Suppressor macrophage treated with lipopolysaccharide for 4 hours (primary cell): ENCODE results near the gene GUK1.
"Not testable (repeated sequence)": the region's sequence is repeated elsewhere in the genome, so short reads cannot be mapped to it uniquely, and the experiment has no call there.

Experiments
- DNase-seq: peaks from one replicate; pipeline ENCODE4 v3.0.0-alpha.2; 2020

The GUK1 gene

DNA sequence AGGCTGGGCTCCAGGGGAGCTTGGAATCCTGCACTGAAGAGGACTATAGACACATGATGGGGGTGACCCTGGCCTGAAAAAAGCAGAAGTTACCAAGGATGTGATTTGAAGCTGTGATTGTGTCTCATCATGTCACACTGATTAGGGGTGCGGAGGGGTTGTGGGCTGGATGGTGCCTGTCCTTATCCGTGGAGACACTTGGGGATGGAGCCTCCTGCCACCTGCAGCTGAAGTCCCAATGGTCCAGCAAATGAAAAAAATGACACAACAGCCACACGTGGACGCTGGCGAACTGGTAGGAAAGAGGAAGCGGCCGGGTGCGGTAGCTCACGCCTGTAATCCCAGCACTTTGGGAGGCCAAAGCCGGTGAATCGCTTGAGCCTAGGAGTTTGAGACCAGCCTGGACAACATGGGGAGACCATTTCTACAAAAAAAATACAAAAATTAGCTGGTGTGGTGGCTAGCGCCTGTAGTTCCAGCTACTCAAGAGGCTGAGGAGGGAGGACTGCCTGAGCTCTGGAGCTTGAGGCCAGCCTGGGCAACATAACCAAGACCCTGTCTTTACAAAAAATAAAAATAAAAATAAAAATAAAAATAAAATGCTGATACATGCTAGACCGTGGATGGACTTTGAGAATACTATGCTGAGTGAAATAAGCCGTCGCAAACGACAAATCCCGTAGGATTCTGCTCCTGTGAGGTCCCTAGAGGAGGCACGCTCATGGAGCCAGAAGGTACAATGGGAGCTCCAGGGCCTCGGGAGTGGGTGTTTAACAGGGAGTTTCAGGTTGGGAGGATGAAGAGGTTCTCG lies 24.7 kb downstream of the GUK1 start:
- DNase-seq = peak; percentile 55

GRCh38 chr1:228165372-228166169 lies 25.5 kb downstream of the GUK1 start, which contains the start of gene IBA57:
Gene IBA57, plus strand, starts transcription at chr1:228165804. Its CDS starts 13 bp downstream, at chr1:228165817.
- peak; percentile 100 for DNase-seq

DNA sequence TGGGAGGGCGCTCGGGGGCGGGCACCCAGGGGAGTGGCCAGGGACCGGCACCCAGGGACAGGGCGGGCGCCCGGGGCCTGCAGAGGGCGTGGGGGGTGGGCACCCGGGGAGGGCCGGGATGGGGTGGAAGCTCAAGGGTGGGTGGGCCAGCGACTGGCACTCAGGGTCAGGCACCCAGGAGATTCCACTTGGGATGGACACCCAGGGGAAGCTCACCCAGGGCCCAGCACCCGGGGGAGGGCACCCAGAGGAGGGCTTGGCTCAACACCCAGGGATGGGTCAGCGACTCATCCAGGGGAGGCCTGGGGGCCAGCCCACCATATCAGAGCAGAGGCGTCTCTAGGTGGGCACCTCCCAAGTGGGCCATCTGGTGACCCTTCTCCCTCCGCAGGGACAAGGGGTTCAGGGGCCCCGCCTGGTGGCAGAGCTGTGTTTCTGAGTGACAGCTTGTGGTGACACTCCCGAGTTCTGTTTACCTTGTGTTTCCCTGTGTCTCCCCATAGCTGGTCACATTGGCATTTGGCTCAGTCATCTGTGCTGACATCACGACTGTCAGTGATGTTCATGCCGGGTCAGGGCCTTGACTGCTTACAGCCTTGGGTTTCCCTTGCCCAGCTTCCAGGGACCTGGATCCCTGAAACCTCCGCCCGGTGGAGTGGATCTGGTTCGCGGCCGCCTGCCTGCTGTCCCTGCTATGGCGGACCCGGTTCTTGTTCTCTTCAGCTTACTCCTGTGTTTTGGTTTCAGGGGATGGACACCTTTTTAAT lies 26.3 kb downstream of the GUK1 start:
- DNase-seq = peak; percentile 80

GRCh38 chr1:228168563-228169270 lies 28.6 kb downstream of the GUK1 start:
- peak; percentile 17 for DNase-seq

DNA sequence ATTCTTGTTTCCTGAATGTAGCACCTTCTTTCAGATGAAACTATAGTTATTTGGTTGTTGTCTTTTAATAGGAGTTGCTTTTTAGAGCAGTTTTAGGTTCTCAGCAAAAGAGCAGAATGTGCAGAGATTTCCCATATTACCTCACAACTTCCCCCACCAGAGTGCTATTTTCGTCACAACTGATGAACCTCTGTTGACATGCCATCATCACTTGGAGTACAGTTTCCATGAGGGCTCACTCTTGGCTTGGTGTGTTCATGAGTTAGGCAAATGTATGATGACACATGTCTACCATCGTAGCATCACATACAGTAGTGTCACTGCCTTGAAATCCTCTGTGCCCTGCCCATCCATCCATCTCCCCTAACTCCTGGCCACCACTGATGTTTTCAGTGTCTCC lies 29.3 kb downstream of the GUK1 start:
- DNase-seq = peak; percentile 54

DNA sequence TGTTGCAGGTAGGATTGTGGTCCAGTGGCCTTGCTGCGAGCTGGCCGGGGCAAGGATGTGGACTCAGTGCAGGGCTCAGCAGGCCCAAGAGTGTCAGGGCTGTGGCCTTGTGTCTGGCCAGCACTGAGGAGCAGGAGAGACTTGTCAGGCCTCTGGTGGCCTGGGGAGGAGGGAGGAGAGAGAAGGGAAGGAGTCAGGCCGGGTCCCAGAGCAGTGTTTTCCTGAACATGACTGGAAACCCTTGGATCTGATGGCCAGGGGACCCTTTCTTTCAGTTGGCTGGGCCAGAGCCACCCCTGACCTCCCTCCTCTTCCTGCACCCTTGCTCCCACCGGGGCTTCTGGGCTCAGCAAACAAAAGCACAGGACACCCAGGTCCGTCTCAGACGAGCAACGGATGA lies 30.6 kb downstream of the GUK1 start:
- no peak for DNase-seq

DNA sequence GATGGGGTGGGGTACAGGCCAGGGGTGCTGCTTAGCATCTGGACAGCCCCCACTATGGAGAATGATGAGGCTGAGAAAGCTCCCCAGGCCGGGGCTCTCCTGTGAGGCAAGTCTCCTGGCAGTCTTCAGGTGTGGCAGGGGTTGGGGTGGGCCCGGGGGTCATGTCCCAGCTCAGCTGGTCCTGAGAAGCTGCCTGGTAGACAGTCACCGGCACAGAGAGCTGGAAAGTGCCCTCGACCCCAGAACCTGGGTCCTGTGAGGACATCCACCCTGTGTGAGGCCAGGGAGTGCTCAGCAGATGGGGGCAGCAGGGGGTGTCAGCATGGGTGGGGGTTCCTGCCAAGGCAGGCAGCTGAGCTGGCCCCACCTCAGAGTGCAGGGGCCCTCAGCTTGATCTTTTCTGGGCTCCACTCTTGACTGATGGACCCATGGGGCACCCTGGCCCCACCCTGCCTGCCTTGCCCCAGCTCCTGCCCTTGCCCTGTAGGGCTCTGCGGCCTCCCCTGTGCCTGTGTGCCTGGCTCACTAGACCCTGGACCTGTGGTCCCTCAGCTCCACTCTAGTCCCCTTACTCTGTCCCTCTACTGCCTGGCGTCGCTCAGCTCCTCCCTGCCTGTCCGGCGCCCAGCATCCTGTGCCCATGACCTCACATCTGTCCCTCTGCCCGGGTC lies 31.3 kb downstream of the GUK1 start:
- no peak for DNase-seq

- no peak for DNase-seq
Observed at GRCh38 chr1:228172591-228173527, 32.8 kb downstream of the GUK1 start.

DNA sequence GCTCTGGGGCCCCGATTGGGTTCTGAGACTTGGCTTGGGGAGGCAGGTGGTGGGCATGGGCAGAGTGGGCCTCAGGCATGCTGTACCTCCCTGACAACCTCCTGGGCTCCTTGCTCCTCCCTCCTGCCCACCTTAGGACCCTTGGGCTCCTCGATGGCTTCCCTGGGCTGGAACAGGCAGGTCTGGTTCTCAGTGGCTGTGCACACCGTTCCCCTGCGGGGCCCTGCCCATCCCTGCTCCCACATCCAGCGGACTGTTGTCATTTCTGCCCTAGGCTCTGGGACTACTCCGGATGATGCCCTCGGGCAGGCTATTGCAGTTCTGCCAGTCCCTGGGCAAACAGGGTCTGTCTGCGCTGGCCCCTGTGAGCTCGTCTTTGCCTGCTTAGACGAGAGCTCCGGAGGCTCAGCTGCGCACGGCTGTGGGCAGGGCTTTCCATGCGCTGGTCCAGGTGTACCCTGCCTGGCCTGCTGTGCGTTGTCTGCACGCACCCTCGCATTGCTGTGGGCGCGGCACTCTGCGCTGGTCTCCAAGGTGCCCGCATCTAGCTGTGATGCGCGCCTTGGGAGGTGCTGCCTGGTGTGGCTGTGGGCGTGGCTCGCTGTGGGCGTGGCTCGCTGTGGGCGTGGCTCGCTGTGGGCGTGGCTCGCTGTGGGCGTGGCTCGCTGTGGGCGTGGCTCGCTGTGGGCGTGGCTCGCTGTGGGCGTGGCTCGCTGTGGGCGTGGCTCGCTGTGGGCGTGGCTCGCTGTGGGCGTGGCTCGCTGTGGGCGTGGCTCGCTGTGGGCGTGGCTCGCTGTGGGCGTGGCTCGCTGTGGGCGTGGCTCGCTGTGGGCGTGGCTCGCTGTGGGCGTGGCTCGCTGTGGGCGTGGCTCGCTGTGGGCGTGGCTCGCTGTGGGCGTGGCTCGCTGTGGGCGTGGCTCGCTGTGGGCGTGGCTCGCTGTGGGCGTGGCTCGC lies 33.7 kb downstream of the GUK1 start:
- DNase-seq = not testable (repeated sequence)

- peak; percentile 20 for DNase-seq
Observed at GRCh38 chr1:228174482-228175315, 34.6 kb downstream of the GUK1 start.

DNA sequence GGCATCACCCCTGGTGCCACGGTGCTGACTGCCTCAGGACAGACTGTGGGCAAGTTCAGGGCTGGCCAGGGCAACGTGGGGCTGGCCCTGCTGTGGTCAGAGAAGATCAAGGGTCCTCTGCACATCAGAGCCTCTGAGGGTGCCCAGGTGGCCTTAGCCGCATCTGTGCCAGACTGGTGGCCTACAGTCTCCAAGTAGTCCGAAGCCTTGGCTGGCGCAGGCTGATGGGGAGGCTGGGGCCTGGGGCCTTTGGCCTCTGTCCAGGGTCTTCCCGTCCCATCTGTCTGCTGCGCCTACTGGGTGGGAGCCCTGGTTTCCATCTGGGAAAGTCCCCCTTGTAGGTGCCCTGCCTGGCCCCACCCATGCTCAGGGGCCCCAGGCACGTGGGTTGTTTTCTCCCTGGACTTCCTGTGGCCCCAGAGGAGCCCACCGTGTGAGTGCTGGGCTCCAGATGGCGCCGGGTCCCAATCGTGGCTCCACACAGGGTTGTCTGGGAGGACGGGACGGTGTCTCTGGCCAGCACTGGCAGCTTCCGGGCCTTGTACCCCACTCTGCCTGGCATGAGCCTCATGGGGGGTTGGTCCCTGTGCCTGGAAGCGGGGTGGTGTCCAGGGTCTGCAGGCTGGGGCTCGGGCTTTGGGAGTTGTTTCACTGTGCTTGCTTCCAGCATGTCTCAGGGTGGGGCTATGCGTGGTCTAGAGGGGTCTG lies 35.4 kb downstream of the GUK1 start:
- no peak for DNase-seq

- no peak for DNase-seq
Observed at GRCh38 chr1:228176024-228176395, 35.9 kb downstream of the GUK1 start.

- DNase-seq = no peak
Observed at GRCh38 chr1:228176461-228177182, 36.5 kb downstream of the GUK1 start.

GRCh38 chr1:228177183-228177475 lies 37.0 kb downstream of the GUK1 start:
- DNase-seq = no peak

- no peak for DNase-seq
Observed at GRCh38 chr1:228177721-228178710, 37.9 kb downstream of the GUK1 start.
